C4-2B (cell line): ENCODE results near the gene INTS13.

Source experiments
- CTCF ChIP-seq: fragments of 450-650 bp; conservative IDR thresholded peaks from 2 replicates; pipeline ENCODE4 v1.5.1; 2017; ENCODE audit warnings: mild to moderate bottlenecking
- ZFX ChIP-seq: fragments of 450-650 bp; IDR thresholded peaks from 2 replicates; pipeline ENCODE4 v1.6.1; 2017

- no peak for TF ChIP-seq ZFX
- TF ChIP-seq CTCF: no peak
Observed at GRCh38 chr12:26935636-26936378, 2.0 kb downstream of the INTS13 start.
